NCI-H748 (cell line): ENCODE results near the gene TUT7.
A peak's percentile ranks its signal among the peaks of the same experiment; 100 is the strongest.
"Not testable (repeated sequence)": the region's sequence is repeated elsewhere in the genome, so short reads cannot be mapped to it uniquely, and the experiment has no call there.

ENCODE experiments used
- DNase-seq: peaks from one replicate; lab custom pipeline; 2025; ENCODE audit not compliant: unreplicated experiment; lab: John Stamatoyannopoulos, UW

Gene TUT7

DNA sequence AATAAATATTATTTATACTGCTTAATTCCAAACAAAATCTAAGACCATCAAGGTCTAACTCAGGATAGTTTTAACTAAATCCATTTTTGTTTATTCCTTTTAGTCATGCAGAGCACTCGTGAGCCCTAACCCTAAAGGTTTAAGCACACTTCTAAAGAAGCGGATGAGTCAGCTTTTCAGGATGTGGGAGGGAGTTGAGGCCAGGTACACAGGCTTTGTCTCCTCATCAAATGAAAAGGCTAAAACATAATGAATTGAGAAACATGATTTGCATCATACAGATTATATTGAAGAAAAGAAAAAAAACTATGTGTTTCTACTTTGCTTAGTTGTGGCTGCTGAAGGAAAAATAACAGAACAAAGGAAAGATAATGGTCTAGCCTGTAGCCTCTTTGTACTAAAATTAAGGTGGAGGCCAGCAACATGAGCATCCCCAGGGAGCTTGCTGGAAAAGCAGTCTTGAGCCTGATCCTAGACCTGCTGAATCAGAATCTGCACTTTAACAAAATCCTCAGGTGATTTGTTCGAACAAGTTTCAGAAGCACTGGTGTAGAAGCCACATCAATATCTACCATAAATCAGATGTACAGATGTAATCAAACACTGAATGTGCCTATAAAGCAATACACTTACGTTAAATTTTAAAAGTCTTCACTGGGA is 50.8 kb downstream of the TUT7 start:
- DNase-seq: no peak

DNA sequence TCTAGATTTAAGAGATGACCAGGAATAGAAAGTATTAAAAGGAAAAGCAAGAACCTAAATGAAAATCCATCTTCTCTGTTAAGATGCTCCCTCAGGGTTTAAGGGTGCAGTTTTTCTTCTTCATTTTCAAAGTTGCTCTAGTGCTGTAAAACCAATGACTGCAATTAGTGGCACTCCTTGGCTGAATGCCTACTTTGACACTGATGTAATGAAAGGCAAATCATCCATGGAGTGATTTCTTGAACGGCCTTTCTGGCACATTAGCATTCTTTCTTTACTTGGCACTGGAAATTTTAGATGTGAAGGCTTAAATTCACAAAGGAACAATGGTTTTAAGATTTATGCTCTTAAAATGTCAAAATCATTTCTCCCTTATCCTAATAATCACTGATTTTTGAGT is 52.5 kb downstream of the TUT7 start:
- DNase-seq: no peak

DNA sequence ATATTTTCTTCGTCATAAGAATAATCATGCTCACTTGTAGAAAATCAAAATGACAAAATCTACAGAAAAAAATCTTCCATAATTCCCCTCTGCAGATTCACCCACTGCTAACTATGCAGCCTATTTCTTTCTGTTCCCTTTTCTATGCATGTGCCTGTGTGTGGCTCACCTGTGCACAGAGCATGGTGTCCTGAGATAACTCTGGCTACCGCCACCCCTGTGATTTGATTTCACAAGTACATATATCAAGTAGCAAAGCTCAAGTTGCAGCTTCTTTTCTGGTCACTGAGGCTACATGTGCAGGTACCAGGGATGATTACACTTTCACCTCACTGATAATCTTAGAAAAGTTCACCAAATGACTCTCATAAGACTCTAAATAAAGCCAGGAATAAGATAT is 53.5 kb downstream of the TUT7 start:
- DNase-seq: no peak

DNA sequence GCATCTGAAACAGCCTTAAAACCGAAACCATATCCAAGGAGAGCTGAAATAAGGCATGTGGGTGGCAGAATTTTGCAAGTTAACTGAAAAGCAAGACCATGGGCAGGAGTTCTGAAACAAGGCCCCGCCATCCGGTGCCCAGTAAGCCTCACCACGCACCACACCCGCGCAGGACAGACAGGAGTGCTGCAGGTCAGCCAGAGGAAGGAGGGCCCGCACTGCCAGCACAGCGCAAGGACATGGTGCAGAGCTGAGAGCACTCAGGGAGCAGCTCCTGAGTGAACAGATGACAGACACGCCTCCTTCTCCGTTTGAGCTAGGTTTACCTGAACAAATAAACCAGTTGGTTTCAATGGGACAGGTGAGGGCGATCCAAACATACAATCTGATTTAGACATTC is 55.3 kb downstream of the TUT7 start:
- DNase-seq: no peak

DNA sequence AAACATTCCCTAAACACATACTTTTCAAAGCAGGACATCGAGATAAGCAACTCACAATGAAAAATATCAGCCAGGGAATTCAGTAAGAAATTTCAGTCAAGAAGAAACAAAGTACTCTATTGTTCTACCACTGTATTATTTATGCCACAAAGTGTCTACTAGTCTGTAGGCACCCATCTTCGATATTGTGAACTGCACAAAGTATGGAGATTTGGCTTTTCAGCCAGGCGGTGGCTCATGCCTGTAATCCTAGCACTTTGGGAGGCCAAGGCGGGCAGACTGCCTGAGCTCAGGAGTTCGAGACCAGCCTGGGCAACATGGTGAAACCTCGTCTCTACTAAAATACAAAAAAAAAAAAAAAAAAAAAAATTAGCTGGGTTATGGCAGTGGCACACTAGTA is 63.9 kb downstream of the TUT7 start:
- not testable (repeated sequence) for DNase-seq

DNA sequence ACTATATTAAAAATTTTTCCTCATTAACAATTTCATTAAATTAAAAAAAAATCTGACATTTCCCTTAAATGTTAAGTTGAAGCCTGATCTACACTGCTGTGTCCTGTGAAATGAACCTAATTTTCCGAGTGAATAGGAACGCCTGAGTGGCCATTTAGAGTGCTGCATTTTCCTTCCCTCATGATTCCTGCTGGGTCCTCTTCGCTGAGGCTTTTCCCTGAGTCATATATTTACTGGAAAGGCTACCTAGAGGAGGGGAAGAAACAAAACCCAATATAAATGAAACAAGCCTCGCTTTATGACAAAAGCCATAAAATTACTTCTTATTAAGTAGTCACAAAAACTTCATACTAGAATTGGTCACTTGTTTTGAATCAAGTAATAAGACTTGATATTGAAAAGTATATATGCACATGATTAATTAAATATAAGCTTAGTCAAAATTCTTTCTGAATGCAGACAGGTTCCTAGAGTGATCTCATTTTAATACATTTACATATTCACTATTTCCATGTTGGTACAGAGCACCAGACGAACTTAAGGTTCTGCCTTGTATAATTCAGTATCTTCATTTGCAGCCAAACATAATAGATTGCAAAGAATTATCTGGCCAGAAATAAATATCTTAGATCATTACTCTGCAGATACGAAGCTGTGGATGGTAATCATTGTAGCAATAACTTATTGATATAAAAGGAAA is 65.6 kb downstream of the TUT7 start:
- no peak for DNase-seq

DNA sequence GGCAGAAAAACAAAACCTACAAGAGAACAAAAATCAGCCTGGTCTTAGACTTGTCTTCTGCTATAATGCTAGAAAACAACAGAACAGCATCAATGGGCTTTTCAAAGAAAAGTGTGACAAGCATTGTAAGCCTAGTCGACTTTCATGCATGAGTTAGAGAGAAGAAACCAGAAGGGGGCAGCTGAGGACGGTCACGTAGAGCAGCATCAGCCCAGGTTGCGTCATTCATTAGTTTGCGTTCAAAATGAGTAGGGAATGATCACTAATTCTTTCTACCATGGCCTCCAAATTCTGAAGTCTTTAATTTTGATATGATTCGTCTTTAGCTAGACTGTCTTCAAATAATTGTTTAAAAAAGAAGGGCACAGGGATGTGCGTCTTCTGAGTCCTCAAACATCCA is 67.2 kb downstream of the TUT7 start:
- DNase-seq: peak; percentile 15

DNA sequence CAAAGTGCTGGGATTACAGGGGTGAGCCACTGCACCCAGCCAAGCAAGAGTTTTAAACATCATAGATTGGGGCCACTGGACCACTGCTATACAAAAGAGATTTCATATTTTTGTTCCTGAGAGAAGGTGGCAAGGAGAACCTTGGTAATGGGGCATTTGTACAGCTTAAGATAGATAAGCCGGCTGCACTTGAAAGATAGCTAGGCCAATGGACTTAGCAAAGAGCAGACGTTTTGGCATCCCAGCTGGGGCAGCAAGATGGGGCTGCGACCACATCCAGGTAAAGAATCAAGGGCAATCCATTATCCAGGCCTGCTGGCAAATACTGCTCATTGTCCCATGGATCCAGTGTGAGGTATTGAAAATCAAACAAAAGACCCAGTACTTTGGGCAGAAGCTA is 67.9 kb downstream of the TUT7 start:
- DNase-seq: no peak

DNA sequence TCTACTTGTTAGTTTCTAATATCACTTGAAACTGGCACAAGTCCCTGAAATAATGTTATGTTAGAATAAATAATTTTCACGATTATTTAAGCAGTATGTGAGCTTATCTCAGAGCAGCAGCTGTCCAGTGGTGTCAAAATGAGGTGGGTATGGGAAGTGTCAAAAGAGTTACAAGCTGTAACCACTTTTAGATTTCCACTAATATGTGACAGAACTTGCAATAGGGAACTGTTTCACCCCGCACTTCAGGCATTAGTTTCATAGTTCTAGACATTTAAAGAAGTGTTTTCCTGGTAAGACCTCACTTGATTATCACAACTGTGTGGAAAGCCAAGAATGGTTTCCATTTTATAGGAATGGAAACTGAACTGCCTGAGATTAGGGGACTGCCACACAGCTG is 68.9 kb downstream of the TUT7 start:
- no peak for DNase-seq

DNA sequence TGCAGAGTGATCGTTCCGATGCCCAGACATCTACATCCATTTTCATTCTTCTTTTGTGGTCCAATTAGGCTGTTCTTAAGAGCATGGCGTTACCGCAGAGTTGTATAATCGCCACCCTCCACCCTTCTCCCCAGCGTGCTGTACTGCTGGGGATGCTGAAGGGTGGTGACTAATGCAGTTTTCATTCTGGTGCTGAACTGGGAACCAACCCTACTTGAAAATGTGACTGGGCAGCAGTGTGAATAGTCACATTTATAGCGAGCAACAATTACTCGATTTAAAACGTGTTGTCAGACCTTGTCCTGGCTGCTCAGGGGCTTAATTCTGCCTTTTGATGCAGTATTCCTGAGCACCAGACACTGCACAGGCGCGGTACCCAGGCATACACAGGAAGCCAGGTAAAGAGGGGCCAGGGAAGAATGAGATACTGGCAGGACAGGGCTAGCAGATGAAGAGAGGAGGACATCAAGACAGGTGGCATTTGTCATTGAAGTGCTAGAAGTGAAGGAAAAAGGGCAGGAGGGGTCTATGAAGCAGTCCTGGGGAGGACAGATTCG is 71.2 kb downstream of the TUT7 start:
- DNase-seq: no peak

DNA sequence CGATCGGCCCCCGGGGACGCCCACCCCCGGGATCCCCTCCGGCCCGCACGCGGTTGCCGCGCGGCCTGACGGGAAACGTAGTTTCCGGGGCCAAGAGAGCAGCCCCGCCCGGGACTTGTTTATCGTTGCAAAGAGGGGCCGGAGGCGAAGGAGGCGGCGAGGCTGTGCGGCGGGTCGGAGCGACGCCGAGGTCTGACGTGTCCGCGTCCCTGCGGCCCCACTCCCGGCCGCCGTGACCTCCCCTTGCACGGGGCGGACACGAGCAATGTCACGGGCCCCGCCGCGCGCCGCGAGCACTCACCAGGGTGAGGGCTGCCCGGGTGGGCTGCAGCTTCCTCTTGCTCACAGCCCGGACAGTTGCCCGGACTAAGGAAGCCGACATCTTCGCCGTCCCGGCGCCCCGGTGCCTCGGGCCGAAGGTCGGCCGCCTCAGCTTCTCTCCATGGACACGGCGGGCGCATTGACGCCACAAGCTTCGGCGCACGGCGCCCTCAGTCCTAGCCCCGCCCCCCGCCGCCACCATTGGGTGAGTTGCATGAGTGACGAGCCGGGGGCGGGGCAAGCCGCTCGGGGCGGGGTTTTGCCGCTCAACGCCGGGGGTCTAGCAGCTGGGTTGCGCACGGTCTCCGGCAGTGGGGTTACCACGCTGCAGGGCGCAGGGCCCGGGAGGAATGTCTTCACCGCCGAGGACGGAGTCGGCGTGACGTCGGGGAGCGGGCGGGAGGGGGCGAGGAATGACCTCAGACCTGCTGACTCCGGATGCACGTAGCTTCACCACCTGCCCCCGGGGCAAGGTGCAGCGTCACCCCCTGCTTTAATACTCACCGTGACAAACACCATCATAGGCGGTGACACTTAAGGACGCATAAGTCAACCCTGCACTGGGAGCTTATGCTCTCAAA is 71.9 kb downstream of the TUT7 start, which contains the start of gene ISCA1:
Gene ISCA1 (minus strand): TSS at position 462 of the 902 bp plus-strand sequence. CDS start 80 bp downstream, at position 382.
- peak; percentile 97 for DNase-seq

DNA sequence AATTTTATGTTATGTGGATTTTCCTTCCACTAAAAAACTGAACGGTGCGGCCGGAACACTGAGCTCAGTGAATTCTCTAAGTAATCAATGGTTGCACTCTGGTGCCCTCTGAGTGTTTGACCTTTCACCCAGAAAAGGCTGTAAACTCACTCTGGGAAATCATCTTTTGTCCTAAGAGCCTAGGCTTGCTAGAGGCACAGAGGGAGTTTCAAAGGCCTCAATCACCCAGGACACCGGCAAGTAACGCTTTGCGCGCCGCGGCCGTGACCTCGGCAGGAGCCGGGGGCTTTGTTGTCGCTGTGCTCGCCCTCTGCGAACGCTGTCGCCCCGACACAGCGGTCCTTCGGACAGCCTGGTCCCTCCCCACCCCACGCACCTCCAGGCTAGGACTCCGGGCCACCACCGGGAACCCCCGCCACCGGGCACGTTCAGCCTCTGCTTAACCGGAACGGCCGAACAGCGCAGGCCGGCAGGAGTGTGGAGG is 72.6 kb downstream of the TUT7 start:
- peak; percentile 71 for DNase-seq

DNA sequence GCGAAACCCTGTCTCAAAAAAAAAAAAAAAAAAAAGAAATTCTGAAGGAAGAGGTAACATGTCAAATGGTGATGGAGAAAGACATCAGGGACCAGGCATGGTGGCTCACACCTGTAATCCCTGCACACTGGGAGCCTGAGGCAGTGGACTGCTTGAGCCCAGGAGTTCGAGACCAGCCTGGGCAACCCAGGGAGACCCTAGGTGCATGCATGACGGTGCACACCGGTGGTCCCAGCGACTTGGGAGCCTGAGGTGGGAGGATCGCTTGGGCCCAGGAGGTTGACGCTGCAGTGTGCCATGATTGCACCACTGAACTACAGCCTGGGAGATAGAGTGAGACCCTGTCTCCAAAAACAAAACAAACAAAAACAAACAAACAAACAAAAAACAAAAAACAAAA is 73.6 kb downstream of the TUT7 start:
- no peak for DNase-seq

DNA sequence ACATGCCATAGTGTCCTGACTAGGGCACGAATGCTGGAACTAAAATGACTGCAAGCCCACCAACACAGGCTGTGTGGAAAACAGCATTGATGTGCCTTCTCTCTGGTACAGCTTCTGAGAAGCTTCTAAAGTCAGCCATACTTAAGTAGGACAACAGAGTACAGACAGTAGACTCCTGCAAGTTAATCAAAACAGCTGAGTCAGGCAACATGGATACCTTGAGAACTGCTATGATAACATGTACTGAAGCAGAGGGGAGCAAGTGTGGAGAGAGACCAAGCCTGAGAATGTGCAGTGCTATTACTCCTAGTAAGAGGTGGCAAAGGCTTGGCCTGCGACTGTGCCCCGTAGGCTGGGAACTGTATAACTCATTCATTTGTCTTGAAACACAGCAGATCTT is 74.4 kb downstream of the TUT7 start:
- DNase-seq: no peak

DNA sequence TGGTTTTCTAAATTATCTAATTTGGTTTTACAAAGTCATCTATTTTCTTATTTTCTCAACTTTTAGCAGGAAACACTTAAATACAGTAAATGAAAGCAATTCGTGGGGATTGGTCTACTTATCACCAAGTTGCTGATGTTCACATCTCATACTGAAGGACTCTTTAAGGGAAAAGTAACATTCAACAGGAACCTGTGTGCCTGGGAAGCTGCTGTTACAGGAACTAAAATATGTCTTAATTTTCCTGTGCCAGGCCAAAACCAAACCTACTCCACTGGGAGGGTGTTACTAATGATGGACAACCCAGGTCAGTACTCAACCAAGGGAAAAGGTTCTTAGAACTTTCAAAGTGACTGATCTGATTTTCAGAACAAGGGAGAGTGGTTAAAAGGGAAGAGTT is 77.1 kb downstream of the TUT7 start:
- no peak for DNase-seq

DNA sequence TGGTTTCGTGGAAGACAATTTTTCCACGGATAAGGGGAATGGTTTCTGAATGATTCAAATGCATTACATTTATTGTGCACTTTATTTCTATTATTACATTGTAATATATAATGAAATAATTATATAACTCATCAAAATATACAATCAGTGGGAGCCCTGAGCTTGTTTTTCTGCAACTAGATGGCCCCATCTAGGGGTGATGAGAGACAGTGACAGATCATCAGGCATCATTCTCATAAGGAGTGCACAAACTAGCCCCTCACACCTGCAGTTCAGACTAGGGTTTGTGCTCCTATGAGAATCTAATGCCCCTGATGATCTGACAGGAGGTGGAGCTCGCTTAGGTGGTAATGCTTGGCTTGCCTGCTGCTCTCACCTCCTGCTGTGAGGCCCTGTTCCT is 78.2 kb downstream of the TUT7 start:
- no peak for DNase-seq

DNA sequence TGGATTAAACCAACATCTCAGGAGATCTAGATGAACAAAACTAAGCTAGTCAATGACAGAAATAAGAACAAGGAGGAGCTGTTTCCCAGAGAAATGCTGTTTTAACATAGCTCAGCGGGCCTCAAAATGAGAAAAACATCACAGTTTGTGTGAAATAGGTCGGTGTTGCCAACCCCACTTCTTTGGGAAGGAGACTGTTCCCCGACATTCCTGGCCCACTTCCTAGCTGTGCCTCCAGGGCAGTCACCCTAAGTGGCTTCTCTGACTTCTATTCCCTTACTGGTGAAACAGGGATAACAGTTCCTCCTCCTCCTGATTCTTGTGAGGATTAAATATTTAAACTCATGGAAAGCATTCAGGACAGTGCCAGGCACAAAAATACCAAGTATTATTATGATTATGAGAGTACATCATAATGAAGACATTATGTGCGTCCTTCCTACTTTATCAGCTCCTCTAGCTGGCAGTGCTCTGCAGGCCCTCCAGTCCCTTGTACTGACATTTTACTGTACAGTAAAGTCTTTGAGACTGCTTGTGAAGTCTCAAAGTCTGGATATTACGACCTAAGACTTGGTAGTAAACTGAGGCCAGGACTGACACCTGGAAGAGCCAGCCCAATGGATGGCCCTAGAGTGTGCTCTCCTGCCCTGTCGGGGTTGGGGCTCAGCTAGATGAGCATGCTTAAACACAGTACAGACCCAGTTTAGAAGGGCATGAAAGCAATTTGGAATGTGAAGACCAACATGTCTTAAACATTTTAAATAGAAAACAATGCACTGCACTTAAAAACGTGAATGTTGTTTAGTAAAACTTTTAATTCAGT is 79.2 kb downstream of the TUT7 start:
- no peak for DNase-seq

DNA sequence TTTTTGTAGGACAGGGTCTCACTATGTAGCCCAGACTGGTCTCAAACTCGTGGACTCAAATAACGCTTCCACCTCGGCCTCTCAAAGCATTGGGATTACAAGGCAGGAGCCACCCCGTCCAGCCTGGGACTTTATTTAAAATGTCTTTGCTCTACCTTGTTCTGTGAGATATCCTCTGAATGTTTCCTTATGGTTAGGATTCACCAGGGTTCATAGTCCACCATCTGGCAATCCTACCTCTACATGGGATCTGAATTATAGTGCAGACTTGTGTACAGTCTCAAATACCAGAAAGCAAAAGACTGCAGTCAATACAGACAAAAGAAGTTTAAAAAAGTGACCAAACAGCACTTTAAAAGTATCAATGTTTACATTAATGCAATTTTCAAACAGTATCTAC is 82.0 kb downstream of the TUT7 start:
- no peak for DNase-seq

DNA sequence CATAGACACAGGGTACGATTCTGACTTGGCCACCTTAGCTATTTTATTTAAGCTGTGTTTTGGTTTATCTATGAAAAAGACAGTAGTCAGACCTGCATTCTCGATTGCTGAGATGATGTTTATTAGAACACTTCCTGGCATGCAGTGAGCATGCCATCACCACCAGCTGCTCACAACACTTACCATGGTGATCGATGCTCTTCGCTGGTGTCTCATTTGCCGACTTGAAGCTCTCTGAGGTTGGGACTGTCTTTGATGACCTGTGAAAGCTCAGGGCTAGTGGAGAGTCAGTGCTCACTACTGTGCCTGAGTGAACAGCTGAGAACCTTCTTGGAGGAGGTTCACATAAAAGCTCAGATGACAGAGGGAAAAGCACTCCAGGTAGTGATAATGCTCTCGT is 90.3 kb downstream of the TUT7 start:
- no peak for DNase-seq

DNA sequence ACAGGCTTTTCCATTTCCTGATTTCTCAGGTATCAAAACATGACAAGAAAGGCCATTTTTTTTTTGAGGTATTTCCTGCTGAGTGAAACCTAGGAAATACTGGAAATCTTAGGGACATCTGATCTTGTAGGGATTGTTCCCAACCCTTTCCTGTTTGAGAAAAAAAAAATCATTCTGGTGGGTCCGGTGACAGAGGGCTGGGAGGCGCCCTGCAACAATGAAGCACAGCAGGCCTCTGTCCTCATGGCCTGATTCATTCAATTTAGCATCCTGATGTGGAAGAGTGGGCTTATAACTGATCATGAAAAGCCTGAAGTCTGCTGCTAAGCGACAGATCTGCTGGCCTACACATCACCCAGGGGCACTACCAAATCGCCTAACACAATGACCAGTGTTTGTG is 91.7 kb downstream of the TUT7 start:
- no peak for DNase-seq

DNA sequence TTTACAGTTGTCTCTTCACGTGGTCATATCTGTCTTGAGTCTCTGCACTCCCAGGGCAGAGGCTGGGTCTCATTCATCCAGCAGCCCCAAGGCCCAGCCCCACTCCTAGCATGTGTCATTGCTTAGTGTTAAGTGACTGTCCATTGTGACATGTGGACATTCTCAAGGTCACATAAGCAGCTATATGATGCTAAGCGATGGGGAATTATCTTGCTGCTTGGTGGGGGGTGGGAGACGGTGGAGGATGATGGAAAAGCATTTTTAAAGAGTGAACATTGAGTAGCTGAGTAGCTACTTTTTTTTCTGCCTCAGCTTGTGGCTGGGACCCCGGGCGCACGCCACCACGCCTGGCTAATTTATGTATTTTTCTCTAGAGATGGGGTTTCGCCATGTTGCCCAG is 94.7 kb downstream of the TUT7 start, which contains the start of gene C9orf153:
Gene C9orf153 (minus strand): TSS at position 101 of the 400 bp plus-strand sequence. CDS start 30,054 bp downstream, outside the sequence.
- DNase-seq: no peak
